Central memory CD4-positive, alpha-beta T cell (primary cell): ENCODE measurements around the gene SERPINB1.
"Not testable (repeated sequence)": the region's sequence is repeated elsewhere in the genome, so short reads cannot be mapped to it uniquely, and the experiment has no call there.

ENCODE experiments used
- DNase-seq: peaks from one replicate; pipeline ENCODE4 v3.0.0; 2022

The SERPINB1 gene

GRCh38 chr6:2810092-2810671 is 31.5 kb downstream of the SERPINB1 start:
- DNase-seq, result no peak

- DNase-seq, result no peak
Observed at GRCh38 chr6:2809015-2809414, 32.6 kb downstream of the SERPINB1 start.

- no peak for DNase-seq
Observed at GRCh38 chr6:2807342-2808090, 34.1 kb downstream of the SERPINB1 start.

GRCh38 chr6:2806644-2807043 is 35.0 kb downstream of the SERPINB1 start:
- no peak for DNase-seq

GRCh38 chr6:2805031-2805430 is 36.6 kb downstream of the SERPINB1 start:
- no peak for DNase-seq

- DNase-seq, result no peak
Observed at GRCh38 chr6:2804516-2804915, 37.1 kb downstream of the SERPINB1 start.

- no peak for DNase-seq
Observed at GRCh38 chr6:2803731-2804429, 37.8 kb downstream of the SERPINB1 start.

GRCh38 chr6:2802521-2803060 is 39.1 kb downstream of the SERPINB1 start:
- no peak for DNase-seq

- DNase-seq, result not testable (repeated sequence)
Observed at GRCh38 chr6:2801687-2802086, 40.0 kb downstream of the SERPINB1 start.

GRCh38 chr6:2800552-2801316 is 40.9 kb downstream of the SERPINB1 start:
- DNase-seq, result no peak

GRCh38 chr6:2799936-2800527 is 41.6 kb downstream of the SERPINB1 start:
- DNase-seq, result no peak

- no peak for DNase-seq
Observed at GRCh38 chr6:2798586-2799134, 43.0 kb downstream of the SERPINB1 start.

GRCh38 chr6:2797564-2798031 is 44.1 kb downstream of the SERPINB1 start:
- no peak for DNase-seq

GRCh38 chr6:2796861-2797260 is 44.8 kb downstream of the SERPINB1 start:
- no peak for DNase-seq

- DNase-seq, result no peak
Observed at GRCh38 chr6:2795956-2796355, 45.7 kb downstream of the SERPINB1 start.

GRCh38 chr6:2795162-2795561 is 46.5 kb downstream of the SERPINB1 start:
- no peak for DNase-seq

- no peak for DNase-seq
Observed at GRCh38 chr6:2794171-2794730, 47.4 kb downstream of the SERPINB1 start.

GRCh38 chr6:2793534-2794151 is 48.0 kb downstream of the SERPINB1 start:
- DNase-seq, result no peak

- no peak for DNase-seq
Observed at GRCh38 chr6:2792330-2793110, 49.1 kb downstream of the SERPINB1 start.

- DNase-seq, result no peak
Observed at GRCh38 chr6:2791450-2791974, 50.2 kb downstream of the SERPINB1 start.
